Stomach (tissue), 9 donors: ENCODE data around the gene ELAPOR2. TPM values are rescaled to one million over a fixed set of nuclear protein-coding genes. Genes with fewer than 3 reads are reported as not detected.

Source experiments
- DNase-seq, 2 donors: peaks; one replicate each; pipeline versions ENCODE4 v3.0.0 to v3.0.0-alpha.2; 2013 to 2019
- H3K27ac ChIP-seq, 5 donors: fragments of 200-600 bp in 4 of 5; sonication (generic) in 4 of 5; one replicate each; pipeline ENCODE4 v1.5.1; 2013 to 2019; ENCODE audit warnings: mild to moderate bottlenecking in 1 of 5, moderate library complexity in 1 of 5
- H3K27me3 ChIP-seq, 3 donors: fragments of 200-600 bp; sonication (generic); one replicate each; pipeline ENCODE4 v1.5.1; 2017 to 2019; ENCODE audit warnings: mixed run types in 1 of 3
- H3K36me3 ChIP-seq, 4 donors: fragments of 200-600 bp; sonication (generic); 1 replicate in 3 of 4; 2 replicates in 1 of 4; pipeline ENCODE4 v1.5.1; 2016 to 2019
- H3K4me1 ChIP-seq, 4 donors: fragments of 200-600 bp; sonication (generic); one replicate each; pipeline ENCODE4 v1.5.1; 2016 to 2019
- H3K4me3 ChIP-seq, 4 donors: fragments of 200-600 bp; sonication (generic) in 3 of 4; one replicate each; pipeline ENCODE4 v1.5.1; 2016 to 2019; ENCODE audit warnings: mild to moderate bottlenecking in 1 of 4
- H3K9me3 ChIP-seq, 4 donors: fragments of 200-600 bp; sonication (generic); one replicate each; pipeline ENCODE4 v1.5.1; 2016 to 2019
- CTCF ChIP-seq, 7 experiments: fragments of 450-650 bp in 4 of 7; fragments of 200-600 bp in 3 of 7; sonication (generic) in 3 of 7; IDR thresholded peaks; one replicate each; pipeline ENCODE4 v1.5.1; 2016 to 2019; ENCODE audit warnings: antibody characterized with exemption in 7 of 7, control low read depth in 2 of 7, mild to moderate bottlenecking in 1 of 7
- EP300 ChIP-seq: sonication (generic); formaldehyde crosslinking; IDR thresholded peaks from one replicate; pipeline ENCODE4 v1.6.1; 2017; ENCODE audit warnings: antibody characterized with exemption
- POLR2A ChIP-seq, 4 donors: fragments of 450-650 bp; IDR thresholded peaks; one replicate each; pipeline ENCODE4 v1.6.1; 2016; ENCODE audit warnings: antibody characterized with exemption in 4 of 4, control low read depth in 2 of 4, mild to moderate bottlenecking in 1 of 4, moderate library complexity in 1 of 4
- POLR2AphosphoS5 ChIP-seq, 3 donors: sonication (generic); formaldehyde crosslinking; IDR thresholded peaks; one replicate each; pipeline ENCODE4 v1.6.1; 2016; ENCODE audit warnings: antibody characterized with exemption in 3 of 3
- WGBS, 5 donors: extraction: QIAGEN DNeasy Blood & Tissue Kit in 3 of 5; methylation state at CpG; one replicate each; pipeline versions ENCODE4 v1.1.5 to v1.1.7; 2013 to 2018; 5-methylcytosine and 5-hydroxymethylcytosine counted together
- intact Hi-C: fragments of 100-400 bp; cut with DNase I; formaldehyde crosslinking; loops from one replicate; pipeline ENCODE4 v1.15.1; 2023; ENCODE audit warnings: low total_unique reads
- polyA plus RNA-seq, 3 donors: library from polyadenylated mRNA; stranded (reverse); fragments of 200-250 nt; gene quantifications; one replicate each; pipeline ENCODE4 v1.2.3, GENCODE V29; 2013
- total RNA-seq, 5 donors: library from RNA; depleted of rRNA; stranded (reverse); fragments of >200 nt; gene quantifications; one replicate each; pipeline versions ENCODE4 v1.1.0 to v1.2.3, GENCODE V29; 2014 to 2016
- donor health status: healthy with polysubstance abuse.
- donor health status: Bipolar disorder and iron deficiency.
- donor health status: healthy.

ELAPOR2 gene
- total and polyA plus RNA-seq, 8 donors = 1.4 to 18.0 (median 3.3) TPM

GRCh38 chr7:87021285-87021684, 38.2 kb downstream of the ELAPOR2 start:
- H3K4me1 ChIP-seq = no peaks in the 10 kb centered on the region
- DNase-seq = no peak
- WGBS, 5 donors = 52 to 66% (median 61%) methylated on average over 2 of the region's 2 CpGs
- no peaks in the 10 kb centered on the region for H3K36me3 ChIP-seq
- H3K27ac ChIP-seq = no peak overlapping the region
- intact Hi-C loops = no loop called here
- no peaks in the 10 kb centered on the region for H3K9me3 ChIP-seq
- no peak for TF ChIP-seq POLR2A (IDR thresholded peaks at IDR 0.05)
- no peak for TF ChIP-seq CTCF (IDR thresholded peaks at IDR 0.05)
- TF ChIP-seq EP300 = no peak
- no peak for TF ChIP-seq POLR2AphosphoS5 (IDR thresholded peaks at IDR 0.05)
- no peaks in the 10 kb centered on the region for H3K27me3 ChIP-seq
- no peak overlapping the region for H3K4me3 ChIP-seq

GRCh38 chr7:87016606-87017005, 42.8 kb downstream of the ELAPOR2 start:
- Histone ChIP-seq H3K27ac (no peak overlapping the region), H3K4me3 (no peak overlapping the region), H3K27me3 (no peaks in the 10 kb centered on the region), H3K9me3 (no peaks in the 10 kb centered on the region), H3K36me3 (no peaks in the 10 kb centered on the region), H3K4me1 (no peaks in the 10 kb centered on the region)
- intact Hi-C loops = no loop called here
- 52 to 59% (median 56%) methylated on average over 4 of the region's 4 CpGs for WGBS, 5 donors
- TF ChIP-seq EP300 = no peak
- no peak for TF ChIP-seq CTCF (IDR thresholded peaks at IDR 0.05)
- no peak for TF ChIP-seq POLR2AphosphoS5 (IDR thresholded peaks at IDR 0.05)
- no peak for TF ChIP-seq POLR2A (IDR thresholded peaks at IDR 0.05)
- no peak for DNase-seq

GRCh38 chr7:87013840-87014190, 45.6 kb downstream of the ELAPOR2 start:
- 68 to 83% (median 76%) methylated on average over 2 of the region's 2 CpGs for WGBS, 5 donors
- Histone ChIP-seq H3K9me3 (no peaks in the 10 kb centered on the region), H3K4me3 (no peak overlapping the region), H3K36me3 (no peaks in the 10 kb centered on the region), H3K4me1 (no peaks in the 10 kb centered on the region), H3K27ac (no peak overlapping the region), H3K27me3 (no peaks in the 10 kb centered on the region)
- no peak for DNase-seq
- TF ChIP-seq EP300 (no peak), CTCF (IDR thresholded peaks at IDR 0.05) (no peak), POLR2A (IDR thresholded peaks at IDR 0.05) (no peak), POLR2AphosphoS5 (IDR thresholded peaks at IDR 0.05) (no peak)
- intact Hi-C loops = no loop called here

GRCh38 chr7:87013136-87013839, 46.2 kb downstream of the ELAPOR2 start:
- no peaks in the 10 kb centered on the region for H3K27me3 ChIP-seq
- intact Hi-C loops = no loop called here
- H3K4me1 ChIP-seq = no peaks in the 10 kb centered on the region
- 67 to 79% (median 73%) methylated on average over 3 of the region's 3 CpGs for WGBS, 5 donors
- H3K27ac ChIP-seq = no peak overlapping the region
- no peak for DNase-seq
- TF ChIP-seq EP300 (no peak), POLR2AphosphoS5 (IDR thresholded peaks at IDR 0.05) (no peak), POLR2A (IDR thresholded peaks at IDR 0.05) (no peak), CTCF (IDR thresholded peaks at IDR 0.05) (no peak)
- H3K9me3 ChIP-seq = no peaks in the 10 kb centered on the region
- no peaks in the 10 kb centered on the region for H3K36me3 ChIP-seq
- no peak overlapping the region for H3K4me3 ChIP-seq

Other genes starting within 250 kb of the ELAPOR2 start
- 100 to 1,000 TPM in 4 of 5 donors, 10 to 100 TPM in 1; 37.2 to 233 (median 122) TPM for gene DMTF1, start 92.8 kb upstream of the ELAPOR2 start, total RNA-seq
- 10 to 100 TPM; 10.5 to 30.5 (median 19.7) TPM for gene DMTF1, start 92.8 kb upstream of the ELAPOR2 start, polyA plus RNA-seq
- 10 to 100 TPM in 4 of 5 donors, 1 to 10 TPM in 1; 4.3 to 68.8 (median 34.8) TPM for gene TMEM243, start 160.1 kb upstream of the ELAPOR2 start, total RNA-seq
- gene TMEM243, start 160.1 kb upstream of the ELAPOR2 start, polyA plus RNA-seq = 10 to 100 TPM; 21.3 to 32.1 (median 22.7) TPM